WERI-Rb-1 (cell line): ENCODE data around the gene EEF1AKMT2.

Experiments used
- DNase-seq: peaks from one replicate; pipeline ENCODE4 v3.0.0-alpha.2; 2020
- H3K27ac ChIP-seq: fragments of 250-450 bp; sonication (Bioruptor Pico); 2 replicates; pipeline ENCODE4 v1.5.1; 2020; ENCODE audit warnings: mild to moderate bottlenecking, moderate library complexity
- H3K27me3 ChIP-seq: fragments of 250-450 bp; sonication (Bioruptor Pico); 2 replicates; pipeline ENCODE4 v1.5.1; 2021; ENCODE audit warnings: mild to moderate bottlenecking, low read depth, moderate library complexity; ENCODE audit not compliant: insufficient read depth, severe bottlenecking
- H3K36me3 ChIP-seq: fragments of 250-450 bp; sonication (Bioruptor Pico); 2 replicates; pipeline ENCODE4 v1.5.1; 2020; ENCODE audit warnings: mild to moderate bottlenecking, moderate library complexity
- H3K4me3 ChIP-seq: 2 replicates; pipeline ENCODE4 v1.5.1; 2011; ENCODE audit warnings: low read depth, mild to moderate bottlenecking, control low read depth, low read length
- H3K9me3 ChIP-seq: fragments of 250-450 bp; sonication (Bioruptor Pico); 2 replicates; pipeline ENCODE4 v1.5.1; 2021; ENCODE audit warnings: mild to moderate bottlenecking, moderate library complexity; ENCODE audit not compliant: severe bottlenecking
- CTCF ChIP-seq: IDR thresholded peaks from 2 replicates; pipeline ENCODE4 v1.5.1; 2011; ENCODE audit warnings: low read depth, mild to moderate bottlenecking, control low read depth, inconsistent platforms, low read length

The EEF1AKMT2 gene

GRCh38 chr10:124738441-124738840, 53.2 kb downstream of the EEF1AKMT2 start:
- Histone ChIP-seq H3K4me3 (no peak overlapping the region), H3K36me3 (0 out of 2 replicates have a peak, but pooled peaks cover 3% of the 10 kb centered on the region), H3K27ac (no peak overlapping the region), H3K9me3 (no peaks in the 10 kb centered on the region), H3K27me3 (no peaks in the 10 kb centered on the region)
- no peak for TF ChIP-seq CTCF
- no peak for DNase-seq

- Histone ChIP-seq H3K36me3 (0 out of 2 replicates have a peak, but pooled peaks cover 3% of the 10 kb centered on the region), H3K4me3 (no peak overlapping the region)
Measured at GRCh38 chr10:124737708-124738107, 54.0 kb downstream of the EEF1AKMT2 start.

GRCh38 chr10:124737221-124737620, 54.5 kb downstream of the EEF1AKMT2 start:
- DNase-seq: no peak
- no peaks in the 10 kb centered on the region for H3K27me3 ChIP-seq
- 0 out of 2 replicates have a peak, but pooled peaks cover 3% of the 10 kb centered on the region for H3K36me3 ChIP-seq
- H3K27ac ChIP-seq: peak overlapping the region; percentile 52
- no peaks in the 10 kb centered on the region for H3K9me3 ChIP-seq
- no peak overlapping the region for H3K4me3 ChIP-seq
- TF ChIP-seq CTCF: no peak

More at GRCh38 chr10:124737708-124738107, 54.0 kb downstream of the EEF1AKMT2 start:
- Histone ChIP-seq H3K9me3 (no peaks in the 10 kb centered on the region), H3K27ac (peak overlapping the region; percentile 52), H3K27me3 (no peaks in the 10 kb centered on the region)
- no peak for TF ChIP-seq CTCF
- DNase-seq: no peak

- TF ChIP-seq CTCF: no peak
- Histone ChIP-seq H3K36me3 (0 out of 2 replicates have a peak, but pooled peaks cover 3% of the 10 kb centered on the region), H3K4me3 (no peak overlapping the region), H3K9me3 (no peaks in the 10 kb centered on the region), H3K27ac (peak overlapping the region; percentile 52), H3K27me3 (no peaks in the 10 kb centered on the region)
- DNase-seq: peak; percentile 59
Measured at GRCh38 chr10:124736491-124737136, 55.1 kb downstream of the EEF1AKMT2 start.

GRCh38 chr10:124735491-124736286, 56.0 kb downstream of the EEF1AKMT2 start:
- Histone ChIP-seq H3K9me3 (no peaks in the 10 kb centered on the region), H3K36me3 (peaks cover 3% of the 10 kb centered on the region; the same call in 1 of the 2 replicates), H3K4me3 (no peak overlapping the region), H3K27ac (peak overlapping the region; percentile 52), H3K27me3 (no peaks in the 10 kb centered on the region)
- DNase-seq: no peak
- TF ChIP-seq CTCF: no peak
